GM21528 (cell line): Measurements from ENCODE around the gene PSKH1.
"Not testable (repeated sequence)": the region's sequence is repeated elsewhere in the genome, so short reads cannot be mapped to it uniquely, and the experiment has no call there.

ENCODE experiments used
- ATAC-seq: cut with Tn5 transposase; IDR thresholded peaks from one replicate; pipeline ENCODE4 v1.9.1; 2021; ENCODE audit warnings: mild to moderate bottlenecking, moderate library complexity; ENCODE audit not compliant: unreplicated experiment, low FRiP score

PSKH1 gene

DNA sequence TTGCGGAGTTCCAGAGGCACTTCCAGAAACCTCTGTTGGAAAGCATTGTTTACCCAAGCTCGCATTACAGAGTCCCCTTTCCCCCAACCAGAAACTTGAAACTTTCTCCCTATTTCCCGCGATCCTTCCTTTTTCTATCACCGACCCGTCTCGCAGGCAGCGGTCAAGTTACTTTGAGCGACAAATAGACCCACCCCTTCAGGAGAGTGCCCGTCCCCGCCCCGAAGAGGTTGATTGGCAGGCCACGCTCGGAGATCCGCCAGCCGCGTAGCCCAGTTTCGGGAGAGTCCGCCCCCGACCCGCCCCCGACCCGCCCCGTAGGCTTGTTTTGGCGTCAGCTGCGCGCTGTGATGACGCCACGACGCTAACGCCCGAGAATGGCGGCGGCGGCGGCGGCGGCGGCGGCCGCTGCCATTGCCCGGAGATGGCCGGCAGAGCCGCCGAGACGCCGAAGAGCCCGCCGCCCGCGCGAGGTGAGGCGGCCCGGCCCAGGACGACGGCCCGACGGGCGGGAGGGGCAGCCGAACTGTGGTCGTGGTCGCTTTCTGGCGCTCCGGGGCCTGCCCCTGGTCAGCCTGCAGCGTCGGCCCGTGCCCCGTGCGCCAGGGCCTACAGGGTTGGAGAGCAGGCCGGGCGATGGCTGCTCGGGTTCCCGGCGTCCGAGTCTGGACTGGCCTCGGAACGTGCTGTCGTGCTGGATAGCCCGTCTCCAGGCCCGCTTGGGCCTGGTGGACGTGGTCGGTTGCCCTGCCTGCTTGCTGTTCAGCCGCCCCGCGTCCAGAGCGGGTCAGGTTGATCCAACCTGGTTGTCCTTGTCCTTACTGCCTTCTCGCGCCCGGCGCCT, at the start of gene PSKH1:
Gene PSKH1 (plus strand): TSS at position 356 of the 844 bp plus-strand sequence. CDS start 15,496 bp downstream, outside the sequence.
- peak; percentile 84 for ATAC-seq

DNA sequence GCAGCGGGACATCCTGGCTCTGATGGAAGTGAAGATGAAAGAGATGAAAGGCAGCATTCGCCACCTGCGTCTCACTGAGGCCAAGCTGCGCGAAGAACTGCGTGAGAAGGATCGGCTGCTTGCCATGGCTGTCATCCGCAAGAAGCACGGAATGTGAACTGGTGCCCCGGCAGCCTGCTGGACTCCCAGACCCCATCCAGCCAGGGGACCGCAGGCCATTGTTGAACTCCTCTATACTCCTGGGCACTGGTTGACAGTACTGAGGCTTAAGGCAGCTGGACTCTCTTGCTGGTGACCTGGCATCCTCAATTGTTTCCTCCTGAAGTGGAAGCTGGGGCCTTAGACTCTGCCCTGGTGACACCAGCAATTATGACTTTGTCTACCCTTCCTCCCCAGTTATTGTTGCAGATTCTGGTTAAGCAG, 49.7 kb upstream of the PSKH1 start:
- no peak for ATAC-seq

DNA sequence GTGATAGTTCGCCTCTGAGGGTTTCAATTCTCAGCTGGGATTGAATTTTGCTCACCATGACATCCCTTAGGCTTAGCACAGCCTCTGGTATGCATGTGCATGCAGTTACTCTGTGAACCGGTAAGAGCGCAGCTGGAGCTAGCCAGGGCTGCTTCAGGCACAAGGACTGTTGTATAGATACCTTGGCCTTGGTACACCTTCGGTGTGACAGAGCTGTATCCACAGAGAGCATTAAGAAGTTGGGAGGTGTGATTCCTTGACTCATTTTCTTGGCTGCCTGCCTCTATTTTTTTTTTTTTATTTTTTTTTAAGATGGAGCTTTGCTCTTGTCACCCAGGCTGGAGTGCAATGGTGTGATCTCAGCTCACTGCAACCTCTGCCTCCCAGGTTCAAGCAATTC, 48.6 kb upstream of the PSKH1 start:
- no peak for ATAC-seq

DNA sequence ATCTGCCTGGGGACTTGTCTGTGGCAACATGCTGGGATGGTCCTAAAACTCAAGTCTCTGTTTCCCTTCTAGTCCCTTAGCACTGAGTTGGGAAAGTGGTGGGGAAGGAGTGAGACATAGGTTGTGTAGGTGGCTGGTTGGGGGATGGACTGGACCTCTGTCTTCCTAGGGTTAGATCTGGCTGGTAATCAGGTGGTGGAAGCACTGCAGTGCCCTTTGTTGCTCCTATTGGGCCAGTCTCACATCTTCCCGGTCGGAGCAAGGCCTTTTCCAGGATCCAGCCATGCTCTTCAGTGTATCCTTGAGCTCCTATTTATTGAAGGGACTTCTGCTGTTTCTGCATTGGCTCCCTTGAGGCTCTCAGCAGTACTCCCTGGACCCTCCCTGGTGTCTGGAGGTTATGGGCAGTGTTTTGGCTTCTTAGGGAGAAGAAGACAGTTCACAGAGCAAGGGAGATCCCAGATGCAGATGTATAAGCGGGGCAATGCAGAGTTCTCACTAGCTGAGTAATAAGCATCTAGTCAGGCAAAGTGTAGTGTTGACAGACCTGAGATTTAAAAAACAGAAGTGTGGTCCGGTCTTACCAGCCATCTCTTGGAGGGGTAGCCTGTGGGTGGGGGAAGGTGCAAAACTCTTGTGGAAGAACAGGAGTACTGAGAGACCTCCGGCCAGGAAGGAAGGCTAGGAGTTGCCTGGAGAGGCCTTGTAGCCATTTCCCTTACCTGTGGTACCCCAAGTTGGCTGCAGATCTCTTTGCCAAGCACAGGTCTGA, 47.6 kb upstream of the PSKH1 start:
- ATAC-seq: no peak

DNA sequence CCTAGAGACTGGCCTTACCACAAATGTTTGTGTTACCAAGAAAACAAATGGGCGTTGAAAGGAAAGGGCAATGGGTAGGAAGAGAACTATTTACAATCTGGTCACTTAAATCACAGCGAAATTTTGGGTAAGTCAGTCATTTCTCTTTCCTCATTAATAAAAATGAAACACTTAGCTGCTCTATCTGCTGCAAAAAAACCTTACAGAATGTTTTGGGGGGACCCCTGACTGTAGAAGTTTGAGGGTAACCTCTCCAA, 47.1 kb upstream of the PSKH1 start:
- ATAC-seq: no peak

DNA sequence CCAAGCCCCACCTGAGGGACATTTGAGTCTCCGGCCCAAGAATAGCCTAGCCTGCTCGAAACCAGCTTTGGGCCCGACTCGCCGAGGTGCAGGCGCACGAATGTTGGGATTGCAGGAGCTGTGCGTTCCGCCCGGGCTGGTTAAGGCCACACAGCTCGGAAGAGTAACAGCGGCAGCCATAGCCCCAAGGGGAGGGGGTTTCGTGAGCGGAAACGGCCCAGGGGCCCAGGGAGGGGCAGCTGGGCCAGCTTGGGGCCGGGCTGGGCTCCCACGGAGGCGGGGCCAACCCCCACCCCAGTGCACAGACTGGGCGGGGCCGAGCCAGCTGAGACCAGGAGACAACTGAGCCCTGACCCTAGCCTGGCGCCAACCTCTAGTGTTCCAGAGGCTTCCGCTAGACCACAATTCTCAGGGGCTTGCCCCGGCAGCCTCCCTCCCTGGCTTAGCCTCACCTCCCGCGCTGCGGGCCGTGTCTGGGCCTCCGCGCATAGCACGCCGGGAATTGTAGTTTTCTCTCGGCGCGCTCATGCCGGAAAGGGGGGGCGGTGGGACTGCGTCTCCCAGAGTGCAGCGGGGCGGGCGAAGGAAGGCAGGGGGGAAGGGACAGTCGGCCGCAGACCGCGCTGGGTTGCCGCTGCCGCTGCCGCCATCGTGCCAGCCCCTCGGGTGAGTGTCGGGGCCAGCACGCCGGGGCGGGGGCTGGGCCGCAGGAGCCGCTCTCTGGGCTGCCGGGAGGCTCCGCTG, 46.6 kb upstream of the PSKH1 start, which contains the start of gene NUTF2:
Gene NUTF2 (plus strand): TSS at position 614 of the 744 bp plus-strand sequence. CDS start 18,198 bp downstream, outside the sequence.
- peak; percentile 51 for ATAC-seq

DNA sequence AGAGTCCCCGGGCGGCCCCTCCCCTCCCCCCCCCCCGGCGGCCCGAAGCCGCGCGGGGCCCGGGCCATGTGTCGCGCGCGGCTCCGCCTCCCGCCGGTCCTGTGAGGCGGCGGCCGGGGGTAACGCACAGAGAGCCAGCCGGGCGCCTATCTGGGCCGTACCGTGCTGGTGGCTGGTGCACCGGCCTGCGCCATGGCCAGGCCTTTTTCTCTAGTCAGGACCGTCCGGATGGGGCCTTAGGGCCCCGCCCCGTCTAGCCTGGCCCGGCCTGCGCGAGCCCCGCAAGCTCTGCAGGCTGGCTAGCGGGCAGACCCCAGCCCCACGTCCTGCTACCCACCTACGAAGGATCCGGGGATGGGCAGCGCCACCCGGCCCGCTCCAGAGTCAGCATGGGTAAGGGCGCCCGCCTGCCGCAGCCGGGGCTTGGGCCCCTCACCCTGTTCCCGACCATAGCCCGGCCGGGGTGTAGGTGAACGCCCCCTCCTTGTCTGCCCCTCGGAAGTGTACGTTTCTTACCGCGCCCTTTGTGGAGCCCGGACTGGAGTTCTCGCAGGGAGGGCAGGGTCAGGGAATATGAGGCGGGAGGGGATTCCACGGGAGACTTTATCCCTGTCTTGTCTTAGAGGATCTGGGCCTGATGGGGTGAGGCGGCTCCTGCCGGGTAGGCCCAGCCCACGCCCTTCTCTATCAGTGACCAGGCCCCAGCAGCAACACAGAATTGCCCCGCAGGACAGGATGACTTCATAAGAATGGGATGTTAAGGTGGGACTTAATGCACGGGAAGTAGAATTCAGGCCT, 45.8 kb upstream of the PSKH1 start, which contains the start of gene CENPT:
Gene CENPT (minus strand): TSS at position 630 of the 798 bp plus-strand sequence. CDS start 13,834 bp downstream, outside the sequence.
- peak; percentile 38 for ATAC-seq

DNA sequence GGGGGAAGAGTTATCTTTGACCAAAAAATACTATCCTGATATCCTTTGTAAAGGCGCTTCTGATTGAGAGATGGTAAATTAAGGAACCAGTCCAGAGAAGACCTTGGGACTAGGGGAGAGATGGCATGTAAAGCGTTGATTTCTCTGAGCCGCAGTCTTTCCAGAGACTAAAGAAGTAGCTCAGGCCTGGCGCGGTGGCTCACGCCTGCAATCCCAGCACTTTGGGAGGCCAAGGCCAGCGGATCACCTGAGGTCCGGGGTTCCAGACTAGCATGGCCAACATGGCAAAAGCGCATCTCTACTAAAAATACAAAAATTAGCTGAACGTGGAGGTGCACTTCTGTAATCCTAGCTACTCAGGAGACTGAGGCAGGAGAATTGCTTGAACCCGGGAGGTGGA, 44.9 kb upstream of the PSKH1 start:
- ATAC-seq: no peak

DNA sequence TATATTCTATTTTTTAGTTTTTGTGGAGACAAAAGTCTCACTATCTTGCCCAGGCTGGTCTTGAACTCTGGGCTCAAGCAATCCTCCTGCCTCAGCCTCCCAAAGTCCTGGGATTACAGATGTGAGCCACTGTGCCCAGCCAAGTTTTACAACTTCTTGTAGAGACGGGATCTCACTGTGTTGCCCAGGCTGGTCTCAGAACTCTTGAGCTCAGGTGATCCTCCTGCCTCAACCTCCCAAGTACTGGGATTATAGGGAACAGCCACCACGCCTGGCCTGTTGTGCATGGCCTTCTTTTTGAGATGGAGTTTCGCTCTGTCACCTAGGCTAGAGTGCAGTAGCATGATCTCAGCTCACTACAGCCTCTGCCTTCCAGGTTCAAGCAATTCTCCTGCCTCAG, 39.4 kb upstream of the PSKH1 start:
- ATAC-seq: no peak

DNA sequence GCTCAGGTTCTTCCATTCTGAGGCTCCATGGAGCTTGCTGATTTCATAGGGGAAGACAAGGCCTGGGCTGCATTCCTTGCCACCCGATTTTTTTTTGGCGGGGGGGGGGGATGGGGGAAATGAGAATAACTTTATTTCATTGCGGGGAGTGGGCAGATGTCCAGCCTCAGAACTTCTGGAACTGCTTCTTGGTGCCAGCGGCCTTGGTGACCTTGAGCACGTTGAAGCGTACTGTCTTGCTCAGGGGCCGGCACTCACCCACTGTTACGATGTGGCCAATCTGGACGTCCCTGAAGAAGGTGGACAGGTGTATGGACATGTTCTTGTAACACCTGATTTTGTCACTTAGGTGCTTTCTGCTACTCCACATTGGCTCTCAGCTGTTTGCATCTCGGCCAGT, 37.3 kb upstream of the PSKH1 start:
- ATAC-seq: no peak

DNA sequence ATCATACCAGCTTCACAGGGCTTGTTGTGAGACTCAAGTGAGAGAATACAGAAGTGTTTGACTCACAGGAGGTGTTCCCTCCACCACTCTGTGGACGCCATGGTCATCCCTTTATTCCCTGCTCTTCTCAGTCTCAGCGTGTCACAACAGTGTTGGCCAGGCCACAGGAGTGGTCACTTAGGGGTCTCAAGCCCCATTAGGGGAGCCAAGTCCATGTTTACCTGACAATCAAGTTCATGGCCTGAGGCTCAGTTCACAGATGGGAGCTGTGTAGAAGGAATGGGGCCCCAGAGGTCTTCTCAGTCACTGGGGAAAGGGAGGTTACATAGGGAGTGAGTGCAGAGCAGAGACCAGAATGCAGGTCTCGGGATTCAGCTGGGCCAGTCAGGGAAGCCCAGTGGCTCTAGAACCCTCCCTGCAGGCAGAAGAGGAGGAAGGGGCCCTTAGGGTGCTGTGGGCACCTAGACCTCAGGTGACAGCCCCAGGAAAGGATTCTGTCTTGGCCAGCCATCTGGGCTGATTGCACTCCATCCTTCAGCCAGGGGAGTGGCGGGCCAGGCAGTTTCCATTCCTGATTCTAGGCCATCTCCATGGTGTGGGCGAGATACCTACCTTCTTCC, 36.0 kb upstream of the PSKH1 start:
- ATAC-seq: no peak

DNA sequence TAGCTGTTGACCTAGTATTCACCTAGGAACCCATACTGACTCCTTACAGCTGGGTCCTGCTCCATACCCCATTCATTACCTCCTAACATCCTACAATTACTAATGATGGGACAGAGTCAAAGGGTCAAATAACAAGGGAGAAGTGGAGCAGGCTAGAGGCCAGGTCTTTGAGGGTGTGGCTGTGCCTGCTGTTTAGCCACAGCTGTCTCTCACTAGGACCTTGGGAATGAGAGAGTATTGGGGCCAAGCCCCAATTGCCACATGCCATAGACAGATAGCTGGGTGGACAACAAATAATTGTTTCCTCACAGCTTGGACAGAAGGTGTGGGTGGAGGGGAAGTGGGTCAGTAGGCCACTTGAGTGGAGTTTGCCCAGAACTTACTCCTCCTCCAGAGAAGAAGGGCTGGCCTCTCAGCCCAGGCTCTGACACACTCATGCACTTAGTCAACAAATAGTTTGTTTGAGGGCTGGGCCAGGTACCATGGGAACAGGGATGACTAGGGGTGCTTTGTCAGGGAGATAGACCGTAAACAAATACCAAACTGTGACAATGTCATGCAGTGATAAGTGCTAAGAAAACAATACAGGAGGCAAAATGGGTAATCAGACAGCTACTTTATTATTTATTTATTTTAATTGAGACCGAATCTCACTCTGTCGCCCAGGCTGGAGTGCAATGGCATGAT, 35.4 kb upstream of the PSKH1 start:
- ATAC-seq: no peak

DNA sequence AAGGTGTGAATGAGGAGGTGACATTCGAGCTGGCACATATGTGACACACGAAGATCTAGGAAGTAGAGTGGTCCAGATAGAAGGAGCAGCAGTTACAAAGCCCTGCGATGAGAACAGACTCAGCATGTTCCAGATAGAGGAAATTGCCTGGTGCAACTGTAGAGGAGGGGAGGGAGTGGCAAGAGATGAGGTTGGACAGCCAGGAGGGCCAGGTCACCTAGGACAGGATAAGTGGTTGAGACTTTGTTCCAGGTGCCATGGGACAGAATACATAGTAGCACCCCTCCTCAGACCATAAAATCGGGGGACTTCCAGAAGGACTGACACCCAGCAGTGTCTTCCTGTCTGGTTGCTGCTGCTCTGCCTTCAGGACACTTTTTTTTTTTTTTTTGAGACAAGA, 34.6 kb upstream of the PSKH1 start:
- ATAC-seq: no peak

DNA sequence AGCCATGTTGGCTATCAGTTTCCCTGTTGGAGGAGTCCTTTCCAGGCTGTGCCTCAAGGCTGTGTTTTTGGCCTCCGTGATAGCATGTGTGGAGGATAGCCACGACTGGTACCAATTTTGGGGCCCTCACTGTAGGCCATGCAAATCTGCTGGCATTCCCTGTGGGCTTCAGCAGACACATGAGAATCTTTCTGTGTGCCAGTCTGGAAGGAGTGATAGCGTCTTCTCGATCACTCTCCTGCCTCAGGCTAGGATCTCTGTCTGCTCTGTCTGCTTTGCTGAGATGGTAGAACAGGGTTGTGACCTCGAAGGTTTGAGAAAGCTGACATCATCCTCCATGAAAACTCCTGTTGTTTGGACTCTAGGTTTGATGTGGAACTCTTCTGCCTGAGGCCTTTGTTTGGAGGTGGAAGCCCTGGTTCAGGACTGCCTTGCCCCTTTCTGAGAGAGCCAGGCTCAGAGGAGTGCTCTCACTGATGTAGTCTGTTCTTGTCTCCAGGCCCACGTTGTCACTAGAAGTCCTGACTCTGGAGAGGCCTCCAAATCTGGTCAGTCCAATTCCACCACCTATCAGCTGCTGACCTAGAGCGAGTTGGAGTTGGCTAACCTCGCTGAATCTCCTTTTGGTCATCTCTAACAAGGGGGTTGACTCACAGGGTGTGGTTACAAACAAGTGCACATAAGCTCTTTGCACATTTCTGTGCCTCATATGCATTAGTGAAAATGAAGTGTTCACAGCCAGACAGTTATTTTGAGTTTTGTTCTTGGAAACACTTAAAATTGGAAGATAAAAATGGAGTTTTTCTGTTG, 32.3 kb upstream of the PSKH1 start:
- no peak for ATAC-seq

DNA sequence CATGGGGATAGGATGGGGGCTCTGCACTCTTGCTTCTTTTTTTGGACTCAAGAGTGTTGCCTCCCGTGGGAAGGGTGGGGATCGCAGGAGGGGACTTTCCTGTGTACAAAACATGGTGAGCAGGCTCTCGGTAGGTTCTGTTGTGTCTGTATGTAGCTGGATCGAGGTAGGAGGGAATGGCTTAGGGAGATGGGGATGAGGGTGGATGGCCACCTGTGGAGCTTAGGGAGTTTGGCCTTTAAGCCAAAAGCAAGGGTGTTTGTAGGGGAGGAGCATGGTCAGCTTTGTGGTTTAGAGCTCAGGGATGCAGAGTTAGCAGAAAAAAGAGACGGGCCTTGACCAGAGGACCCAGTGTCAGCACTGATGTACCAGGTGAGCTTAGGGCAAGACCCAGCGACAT, 31.2 kb upstream of the PSKH1 start:
- ATAC-seq: no peak

DNA sequence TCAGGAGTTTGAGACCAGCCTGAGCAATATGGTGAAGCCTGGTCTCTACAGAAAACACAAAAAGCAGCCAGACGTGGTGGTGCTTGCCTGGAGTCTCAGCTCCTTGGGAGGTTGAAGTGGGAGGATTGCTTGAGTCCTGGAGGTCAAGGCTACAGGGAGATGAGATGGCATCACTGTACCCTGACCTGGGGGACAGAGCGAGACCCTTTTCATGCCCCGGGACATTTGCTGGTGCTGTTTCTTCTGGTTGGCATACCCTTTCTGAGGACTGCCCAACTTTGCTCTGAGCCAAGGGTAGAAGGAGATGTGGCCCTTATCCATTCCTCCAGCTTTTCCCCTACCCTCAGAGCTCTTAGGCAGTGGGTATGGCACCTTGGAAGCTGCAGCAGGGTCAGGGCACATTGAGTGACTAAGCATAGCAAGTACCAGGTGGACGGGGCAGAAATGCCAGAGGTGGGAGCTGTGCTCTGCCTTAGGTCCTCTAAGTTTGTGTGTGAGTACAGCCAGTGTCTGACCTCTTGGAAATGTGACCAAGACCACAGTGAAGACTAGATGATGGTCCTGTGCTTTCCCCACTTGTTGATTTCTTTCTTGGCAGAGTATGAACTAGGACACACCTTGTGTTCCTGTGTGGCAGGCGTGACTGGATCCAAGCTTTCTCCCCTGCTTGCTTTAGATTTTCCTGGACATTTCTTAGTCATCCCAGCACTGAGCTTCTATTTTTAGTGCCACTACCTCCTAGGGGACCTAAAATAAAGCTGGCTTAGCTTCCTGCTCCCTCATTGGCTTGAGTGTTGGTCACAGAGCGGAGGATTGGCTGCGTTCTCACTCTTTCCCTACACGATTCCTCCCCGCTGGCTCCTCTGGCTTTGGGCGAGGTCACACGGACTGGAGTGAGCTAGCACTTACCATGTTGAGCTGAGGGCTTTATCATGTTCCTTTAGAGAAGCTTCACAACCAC, 30.2 kb upstream of the PSKH1 start:
- no peak for ATAC-seq

DNA sequence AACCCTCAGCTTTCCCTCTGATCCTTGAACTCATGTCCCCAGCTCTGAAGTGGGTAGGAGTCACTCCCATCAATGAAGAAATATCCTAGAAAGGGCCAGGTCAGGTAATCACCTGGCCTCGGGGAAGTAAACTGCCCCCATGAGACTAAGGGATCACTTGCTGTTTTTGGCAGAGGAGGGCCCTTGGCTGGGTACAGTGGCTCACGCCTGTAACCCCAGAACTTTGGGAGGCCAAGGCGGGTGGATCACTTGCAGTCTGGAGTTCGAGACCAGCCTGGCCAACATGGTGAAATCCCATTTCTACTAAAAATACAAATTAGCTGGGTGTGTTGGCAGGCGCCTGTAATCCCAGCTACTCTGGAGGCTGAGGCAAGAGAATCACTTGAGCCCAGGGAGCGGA, 29.0 kb upstream of the PSKH1 start:
- not testable (repeated sequence) for ATAC-seq
